Gastroesophageal sphincter (tissue), 3 donors: ENCODE measurements around the gene GDA.

Source experiments
- CTCF ChIP-seq, 4 experiments: fragments of 200-600 bp in 2 of 4; fragments of 450-650 bp in 2 of 4; sonication (generic) in 1 of 4; IDR thresholded peaks; one replicate each; pipeline ENCODE4 v1.5.1; 2017 to 2019; ENCODE audit warnings: antibody characterized with exemption in 4 of 4, mild to moderate bottlenecking in 2 of 4, moderate library complexity in 2 of 4
- EP300 ChIP-seq: sonication (generic); formaldehyde crosslinking; IDR thresholded peaks from one replicate; pipeline ENCODE4 v1.6.1; 2017; ENCODE audit warnings: antibody characterized with exemption, mild to moderate bottlenecking
- POLR2AphosphoS5 ChIP-seq: sonication (generic); formaldehyde crosslinking; IDR thresholded peaks from one replicate; pipeline ENCODE4 v1.6.1; 2017; ENCODE audit warnings: antibody characterized with exemption

- TF ChIP-seq CTCF (IDR thresholded peaks at IDR 0.05) (no peak), POLR2AphosphoS5 (no peak), EP300 (no peak)
Measured at GRCh38 chr9:72185561-72185960, 36.3 kb downstream of the GDA start.
